HTR-8/SVneo (cell line): ENCODE measurements around the gene COL27A1.
"Not testable (repeated sequence)": the region's sequence is repeated elsewhere in the genome, so short reads cannot be mapped to it uniquely, and the experiment has no call there.

Experiments used
- DNase-seq: peaks from one replicate; pipeline ENCODE4 v3.0.0; 2011; ENCODE audit warnings: low spot score, mixed read lengths; ENCODE audit not compliant: insufficient read length
- FAIRE-seq: peaks from 2 replicates; lab custom pipeline; 2011; peaks lifted over from hg19 to GRCh38; lab: Jason Lieb, UNC

COL27A1 gene

GRCh38 chr9:114310471-114311450, 155.4 kb downstream of the COL27A1 start:
- no peak for FAIRE-seq
- DNase-seq: no peak

GRCh38 chr9:114311571-114312512, 156.5 kb downstream of the COL27A1 start:
- DNase-seq (no peak), FAIRE-seq (no peak)

GRCh38 chr9:114312513-114312875, 157.2 kb downstream of the COL27A1 start:
- no peak for FAIRE-seq
- no peak for DNase-seq

- FAIRE-seq (no peak), DNase-seq (no peak)
Measured at GRCh38 chr9:114313186-114313585, 157.8 kb downstream of the COL27A1 start.

- no peak for DNase-seq
- FAIRE-seq: no peak
Measured at GRCh38 chr9:114314256-114314867, 159.0 kb downstream of the COL27A1 start.

GRCh38 chr9:114314881-114315722, 159.8 kb downstream of the COL27A1 start:
- FAIRE-seq (no peak), DNase-seq (no peak)

- FAIRE-seq (no peak), DNase-seq (no peak)
Measured at GRCh38 chr9:114315723-114316363, 160.5 kb downstream of the COL27A1 start.

- DNase-seq: no peak
- no peak for FAIRE-seq
Measured at GRCh38 chr9:114316605-114317230, 161.4 kb downstream of the COL27A1 start.

GRCh38 chr9:114317665-114318357, 162.5 kb downstream of the COL27A1 start:
- FAIRE-seq: no peak
- no peak for DNase-seq

GRCh38 chr9:114318416-114318815, 163.1 kb downstream of the COL27A1 start:
- FAIRE-seq (no peak), DNase-seq (no peak)

- no peak for DNase-seq
- FAIRE-seq: no peak
Measured at GRCh38 chr9:114319147-114319546, 163.8 kb downstream of the COL27A1 start.

- FAIRE-seq, DNase-seq: not testable (repeated sequence)
Measured at GRCh38 chr9:114320710-114321109, 165.4 kb downstream of the COL27A1 start.

- no peak for DNase-seq
- FAIRE-seq: no peak
Measured at GRCh38 chr9:114321759-114322158, 166.4 kb downstream of the COL27A1 start.

GRCh38 chr9:114322160-114322818, 167.0 kb downstream of the COL27A1 start:
- DNase-seq, FAIRE-seq: not testable (repeated sequence)

- not testable (repeated sequence) for FAIRE-seq, DNase-seq
Measured at GRCh38 chr9:114322831-114323531, 167.6 kb downstream of the COL27A1 start, which contains the start of gene ORM1. ORM1 (plus strand) TSS chr9:114323098; CDS start chr9:114323134, 36 bp downstream.

GRCh38 chr9:114323849-114324248, 168.5 kb downstream of the COL27A1 start:
- not testable (repeated sequence) for DNase-seq, FAIRE-seq

GRCh38 chr9:114324492-114324891, 169.2 kb downstream of the COL27A1 start:
- DNase-seq: no peak
- FAIRE-seq: no peak
